Pancreas (tissue), 10 donors: ENCODE measurements around the gene PTK7. TPM values are rescaled to one million over a fixed set of nuclear protein-coding genes. Genes with fewer than 3 reads are reported as not detected.

Experiments used
- ATAC-seq, 4 donors: fragments of 200-7000 bp; cut with Tn5 transposase; one replicate each; pipeline versions ENCODE4 v1.8.0 to v1.9.1; 2020; ENCODE audit warnings: mild to moderate bottlenecking in 4 of 4, moderate library complexity in 4 of 4
- DNase-seq, 6 donors: peaks; one replicate each; pipeline ENCODE4 v3.0.0-alpha.2; 2020
- FAIRE-seq: peaks from 2 replicates; lab custom pipeline; 2012; peaks lifted over from hg19 to GRCh38; lab: Jason Lieb, UNC
- H3K27ac ChIP-seq, 4 donors: fragments of 200-600 bp; sonication (generic); 1 replicate in 3 of 4; 2 replicates in 1 of 4; pipeline versions ENCODE4 v1.5.0 to v1.8.0; 2020
- H3K27me3 ChIP-seq, 4 donors: fragments of 200-600 bp; one replicate each; pipeline ENCODE4 v1.8.0; 2021
- H3K36me3 ChIP-seq, 3 donors: fragments of 200-600 bp; sonication (generic) in 1 of 3; one replicate each; pipeline versions ENCODE4 v1.5.0 to v1.8.0; 2020 to 2021
- H3K4me1 ChIP-seq, 3 donors: fragments of 200-600 bp; one replicate each; pipeline ENCODE4 v1.8.0; 2021
- H3K4me3 ChIP-seq, 4 donors: fragments of 200-600 bp; sonication (generic) in 2 of 4; one replicate each; pipeline versions ENCODE4 v1.5.0 to v1.8.0; 2020 to 2021
- H3K9me3 ChIP-seq, 4 donors: fragments of 200-600 bp; one replicate each; pipeline ENCODE4 v1.8.0; 2021
- WGBS, 2 donors: extraction: QIAGEN DNeasy Blood & Tissue Kit; methylation state at CpG; one replicate each; pipeline ENCODE4 v1.1.7; 2013; 5-methylcytosine and 5-hydroxymethylcytosine counted together
- intact Hi-C, 3 donors: fragments of 100-400 bp; cut with DNase I; formaldehyde crosslinking; loops; one replicate each; pipeline versions ENCODE4 v1.11.1 to v1.14.2; 2022
- polyA plus RNA-seq, 2 donors: library from polyadenylated mRNA; stranded (reverse); fragments of 200-250 nt; gene quantifications; one replicate each; pipeline ENCODE4 v1.2.3, GENCODE V29; 2013
- total RNA-seq, 6 donors: library from RNA; stranded (reverse); fragmentation: NEBNext Ultra II Directional in 4 of 6; extraction: Animal tissue kit (Norgen Biotek cat#: 25700) in 4 of 6; gene quantifications; one replicate each; pipeline versions ENCODE4 v1.2.1 to v1.2.4, GENCODE V29; 2021 to 2023
- TF ChIP-seq, protein P1 (sequence below), 4 donors: fragments of 200-600 bp; sonication (generic) in 3 of 4; IDR thresholded peaks; one replicate each; pipeline versions ENCODE4 v1.5.0 to v1.8.0; 2021; ENCODE audit warnings: antibody characterized with exemption in 4 of 4
- donor health status: healthy with polysubstance abuse.
- donor health status: DM: no; HTN: no; CAD: no; lungs with moderate emphysema.
- donor health status: DM: no; HTN: no; CAD: no.
- donor health status: control.
- donor health status: control.
- donor health status: Bipolar disorder and iron deficiency.
- donor health status: DM: yes; HTN: yes; CAD: no.
- donor health status: DM: no; HTN: no; CAD: no.
- donor health status: DM: no; HTN: no; CAD: no.
- donor health status: DM: yes; HTN: yes; CAD: no.

PTK7 gene
- total and polyA plus RNA-seq, 8 donors: 9.8 to 44.2 (median 18.4) TPM

DNA sequence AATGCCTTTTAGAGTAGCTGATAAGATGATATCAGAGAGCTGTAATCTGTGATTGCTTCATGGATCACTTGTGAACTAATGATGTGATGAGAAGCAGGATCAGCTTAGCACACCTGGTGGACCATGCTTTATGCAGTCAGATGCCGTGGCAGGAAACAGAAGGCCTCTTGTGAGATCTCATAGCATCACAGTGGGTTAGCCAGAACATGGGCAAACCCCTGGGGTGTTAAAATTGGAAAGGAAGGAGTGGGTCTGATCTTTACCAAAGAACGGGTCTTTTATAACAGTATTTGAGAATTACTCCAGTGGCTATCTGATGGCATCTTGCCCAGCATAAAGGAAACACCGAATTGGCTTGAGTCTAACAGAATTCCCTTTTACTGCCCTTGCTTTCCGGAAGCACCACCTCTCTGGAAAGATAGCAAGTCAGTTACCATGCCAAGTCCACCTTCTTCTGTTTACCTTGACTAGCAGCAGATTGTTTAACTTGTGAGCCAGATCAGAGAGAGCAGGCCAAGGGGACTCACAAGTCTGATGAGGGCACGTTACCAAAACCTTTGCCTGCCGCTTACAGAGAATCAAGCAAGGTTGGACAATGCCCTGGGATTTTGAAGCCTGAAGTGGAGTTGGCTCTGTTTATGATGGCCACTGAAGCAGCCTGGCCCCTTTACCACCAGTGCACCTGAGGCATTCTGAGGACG lies 74.1 kb downstream of the PTK7 start:
- TF ChIP-seq, protein P1, sequence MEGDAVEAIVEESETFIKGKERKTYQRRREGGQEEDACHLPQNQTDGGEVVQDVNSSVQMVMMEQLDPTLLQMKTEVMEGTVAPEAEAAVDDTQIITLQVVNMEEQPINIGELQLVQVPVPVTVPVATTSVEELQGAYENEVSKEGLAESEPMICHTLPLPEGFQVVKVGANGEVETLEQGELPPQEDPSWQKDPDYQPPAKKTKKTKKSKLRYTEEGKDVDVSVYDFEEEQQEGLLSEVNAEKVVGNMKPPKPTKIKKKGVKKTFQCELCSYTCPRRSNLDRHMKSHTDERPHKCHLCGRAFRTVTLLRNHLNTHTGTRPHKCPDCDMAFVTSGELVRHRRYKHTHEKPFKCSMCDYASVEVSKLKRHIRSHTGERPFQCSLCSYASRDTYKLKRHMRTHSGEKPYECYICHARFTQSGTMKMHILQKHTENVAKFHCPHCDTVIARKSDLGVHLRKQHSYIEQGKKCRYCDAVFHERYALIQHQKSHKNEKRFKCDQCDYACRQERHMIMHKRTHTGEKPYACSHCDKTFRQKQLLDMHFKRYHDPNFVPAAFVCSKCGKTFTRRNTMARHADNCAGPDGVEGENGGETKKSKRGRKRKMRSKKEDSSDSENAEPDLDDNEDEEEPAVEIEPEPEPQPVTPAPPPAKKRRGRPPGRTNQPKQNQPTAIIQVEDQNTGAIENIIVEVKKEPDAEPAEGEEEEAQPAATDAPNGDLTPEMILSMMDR (IDR thresholded peaks at IDR 0.05): no peak
- no peak overlapping the region for H3K4me3 ChIP-seq
- peak; percentile 93 to 97 (median 94) for ATAC-seq
- FAIRE-seq: no peak
- intact Hi-C loops: no loop called here
- H3K27me3 ChIP-seq: no peaks in the 10 kb centered on the region
- H3K4me1 ChIP-seq: peaks cover 0 to 13% (median 7%) of the 10 kb centered on the region in 3 donors
- WGBS, 2 donors: 9 to 11% methylated on average over 7 of the region's 7 CpGs
- no peaks in the 10 kb centered on the region for H3K9me3 ChIP-seq
- H3K36me3 ChIP-seq: no peaks in the 10 kb centered on the region
- DNase-seq: peak in 4 of 6 donors; percentile 52 to 81 (median 72)
- H3K27ac ChIP-seq: peak overlapping the region in 3 of 4 donors; percentile 2 to 47 (median 40)

DNA sequence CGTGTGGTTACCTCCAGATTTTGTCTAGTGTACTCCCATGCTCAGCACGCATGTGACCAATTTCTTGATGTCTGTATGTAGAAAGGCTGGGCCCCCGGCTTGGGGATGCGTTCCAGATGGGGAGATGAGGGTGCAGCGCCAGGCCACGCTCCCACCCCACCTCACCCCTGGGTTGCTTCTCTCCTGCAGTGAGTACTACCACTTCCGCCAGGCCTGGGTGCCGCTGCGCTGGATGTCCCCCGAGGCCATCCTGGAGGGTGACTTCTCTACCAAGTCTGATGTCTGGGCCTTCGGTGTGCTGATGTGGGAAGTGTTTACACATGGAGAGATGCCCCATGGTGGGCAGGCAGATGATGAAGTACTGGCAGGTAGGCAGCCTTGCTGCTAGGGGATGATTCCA lies 83.5 kb downstream of the PTK7 start:
- no peaks in the 10 kb centered on the region for H3K27me3 ChIP-seq
- DNase-seq (no peak), FAIRE-seq (no peak), ATAC-seq (no peak)
- TF ChIP-seq, protein P1 (IDR thresholded peaks at IDR 0.05): no peak
- H3K4me1 ChIP-seq: no peaks in the 10 kb centered on the region
- H3K27ac ChIP-seq: no peak overlapping the region
- WGBS, 2 donors: 93 to 95% methylated on average over 11 of the region's 11 CpGs
- intact Hi-C loops: no loop called here
- peaks cover 0 to 4% (median 0%) of the 10 kb centered on the region in 3 donors for H3K36me3 ChIP-seq
- no peaks in the 10 kb centered on the region for H3K9me3 ChIP-seq
- no peak overlapping the region for H3K4me3 ChIP-seq

DNA sequence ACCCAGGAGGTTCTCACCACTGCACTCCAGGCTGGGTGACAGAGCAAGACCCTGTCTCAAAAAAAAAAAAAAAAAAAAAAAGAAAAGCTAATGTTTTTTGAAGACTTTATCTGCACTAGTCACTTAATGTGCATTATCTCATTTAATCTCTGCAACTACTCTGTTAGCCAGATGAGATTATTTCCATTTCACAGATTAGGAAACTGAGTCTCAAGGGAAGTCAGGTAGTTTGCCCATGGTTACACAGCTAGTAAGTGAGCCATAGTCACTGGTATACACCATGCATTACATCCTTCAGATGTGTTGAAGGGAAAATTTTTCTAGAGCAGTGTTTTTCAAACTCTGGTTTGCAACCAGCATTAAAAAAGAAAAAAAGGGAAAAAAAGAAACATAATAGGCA lies 87.8 kb downstream of the PTK7 start:
- DNase-seq: no peak
- no peak for ATAC-seq
- FAIRE-seq: no peak

DNA sequence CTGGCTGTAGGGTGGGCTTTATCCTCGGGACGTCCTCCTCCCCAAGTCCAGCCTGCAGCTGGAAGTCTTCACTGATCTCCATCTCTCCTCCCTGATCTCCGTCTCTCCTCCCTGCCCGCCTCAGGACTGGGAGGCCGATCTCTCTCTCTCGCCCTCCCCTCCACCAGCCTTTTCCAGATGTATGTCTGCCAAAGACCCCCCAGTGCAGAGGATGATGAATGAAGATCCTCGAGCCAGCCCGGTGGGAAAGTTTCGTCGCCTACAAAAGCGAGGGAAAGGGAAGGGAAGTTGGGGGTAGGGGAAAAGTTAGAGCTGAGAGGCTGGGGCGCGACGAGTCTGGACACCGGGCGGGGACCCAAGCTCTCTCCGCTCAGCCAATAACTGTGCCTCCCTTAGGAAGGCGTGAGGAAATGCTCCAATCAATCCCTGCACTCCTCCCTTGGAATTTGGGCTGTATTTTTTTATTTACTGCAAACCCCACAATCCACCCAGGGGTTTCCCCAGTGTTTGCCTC lies 94.4 kb downstream of the PTK7 start:
- H3K4me1 ChIP-seq: peaks cover 8 to 23% (median 23%) of the 10 kb centered on the region in 3 donors
- 0% methylated on average over 18 of the region's 18 CpGs for WGBS, 2 donors
- no peak for FAIRE-seq

More for the DNA sequence above, 87.8 kb downstream of the PTK7 start:
- no peaks in the 10 kb centered on the region for H3K9me3 ChIP-seq
- TF ChIP-seq, protein P1 (IDR thresholded peaks at IDR 0.05): no peak
- no peaks in the 10 kb centered on the region for H3K4me1 ChIP-seq
- peaks cover 0 to 4% (median 0%) of the 10 kb centered on the region in 3 donors for H3K36me3 ChIP-seq
- H3K27me3 ChIP-seq: no peaks in the 10 kb centered on the region
- no peak overlapping the region for H3K27ac ChIP-seq
- no peak overlapping the region for H3K4me3 ChIP-seq
- intact Hi-C loops: no loop called here

More for the DNA sequence above, 94.4 kb downstream of the PTK7 start:
- ATAC-seq: peak; percentile 42 to 51 (median 47)
- Histone ChIP-seq H3K9me3 (no peaks in the 10 kb centered on the region), H3K4me3 (peak overlapping the region; percentile 10 to 97 (median 82)), H3K27ac (peak overlapping the region; percentile 88 to 97 (median 94)), H3K27me3 (no peaks in the 10 kb centered on the region), H3K36me3 (peaks cover 0 to under 1% (median 0%) of the 10 kb centered on the region in 3 donors)
- TF ChIP-seq, protein P1 (IDR thresholded peaks at IDR 0.05): no peak
- DNase-seq: peak in 4 of 6 donors; percentile 69 to 77 (median 74)
- intact Hi-C loops: no loop called here
